IgD-negative memory B cell (primary cell): ENCODE results near the gene TMEM132D. TPM values are rescaled to one million over a fixed set of nuclear protein-coding genes. Genes with fewer than 3 reads are reported as not detected.

Experiments used
- H3K27ac Mint-ChIP-seq, 3 donors: one replicate each; pipeline ENCODE4 v1.8.0; 2020 to 2022; ENCODE audit warnings: mild to moderate bottlenecking in 3 of 3, mixed read lengths in 3 of 3, moderate library complexity in 1 of 3
- H3K27me3 Mint-ChIP-seq: one replicate; pipeline ENCODE4 v1.8.0; 2021; ENCODE audit warnings: mixed read lengths
- H3K36me3 Mint-ChIP-seq: one replicate; pipeline ENCODE4 v1.8.0; 2020; ENCODE audit warnings: mild to moderate bottlenecking, mixed read lengths
- H3K4me1 Mint-ChIP-seq, 3 donors: one replicate each; pipeline ENCODE4 v1.8.0; 2020 to 2022; ENCODE audit warnings: mixed read lengths in 3 of 3, mild to moderate bottlenecking in 1 of 3
- H3K4me3 Mint-ChIP-seq, 4 donors: one replicate each; pipeline ENCODE4 v1.8.0; 2020 to 2022; ENCODE audit warnings: mild to moderate bottlenecking in 4 of 4, mixed read lengths in 4 of 4, moderate library complexity in 3 of 4
- H3K9me3 Mint-ChIP-seq, 3 donors: one replicate each; pipeline ENCODE4 v1.8.0; 2020 to 2021; ENCODE audit warnings: mixed read lengths in 3 of 3, mild to moderate bottlenecking in 1 of 3
- polyA plus RNA-seq: library from polyadenylated mRNA; unstranded; fragments of 300-500 nt; fragmentation: Illumina TruSeq; gene quantifications from one replicate; pipeline ENCODE4 v1.2.3, GENCODE V29; 2021

Gene TMEM132D
- polyA plus RNA-seq, 1 donor from 2014 or later, result not detected

GRCh38 chr12:129696405-129696804 is 207.4 kb downstream of the TMEM132D start:
- Mint-ChIP-seq H3K4me1 (no peaks in the 10 kb centered on the region), H3K36me3 (no peaks in the 10 kb centered on the region), H3K9me3 (peaks cover 0 to 11% (median 4%) of the 10 kb centered on the region in 3 donors), H3K4me3 (no peak overlapping the region), H3K27ac (no peak overlapping the region), H3K27me3 (no peaks in the 10 kb centered on the region)

GRCh38 chr12:129693731-129694130 is 210.1 kb downstream of the TMEM132D start:
- Mint-ChIP-seq H3K9me3 (peaks cover 0 to 11% (median 4%) of the 10 kb centered on the region in 3 donors), H3K27me3 (no peaks in the 10 kb centered on the region), H3K27ac (no peak overlapping the region), H3K4me1 (no peaks in the 10 kb centered on the region), H3K4me3 (peak overlapping the region in 1 of 4 donors; percentile 1), H3K36me3 (no peaks in the 10 kb centered on the region)

DNA sequence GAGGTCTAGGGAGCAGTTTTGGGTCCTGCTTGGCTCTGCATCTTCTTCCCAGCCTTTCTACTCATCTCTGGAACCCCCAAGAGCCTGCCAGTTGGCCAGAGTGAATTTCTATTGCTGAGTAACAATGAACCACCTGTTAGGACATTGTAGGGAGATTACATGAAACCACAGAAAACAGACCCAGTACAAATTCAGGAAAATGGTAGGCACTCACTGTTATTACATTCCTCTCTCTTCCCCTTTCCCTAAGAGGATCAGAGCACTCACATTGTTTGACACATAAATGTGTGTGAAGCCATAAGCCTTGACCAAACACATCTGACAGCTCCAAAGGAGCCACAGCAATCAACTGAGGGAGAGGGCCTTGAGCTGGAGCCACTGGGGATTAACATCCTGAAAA is 216.1 kb downstream of the TMEM132D start:
- Mint-ChIP-seq H3K27me3 (no peaks in the 10 kb centered on the region), H3K36me3 (no peaks in the 10 kb centered on the region), H3K9me3 (peaks cover 4 to 14% (median 6%) of the 10 kb centered on the region in 3 donors), H3K27ac (no peak overlapping the region), H3K4me3 (no peak overlapping the region), H3K4me1 (no peaks in the 10 kb centered on the region)

GRCh38 chr12:129681830-129682229 is 222.0 kb downstream of the TMEM132D start:
- H3K27me3 Mint-ChIP-seq, result no peaks in the 10 kb centered on the region
- H3K9me3 Mint-ChIP-seq, result peaks cover 4 to 18% (median 8%) of the 10 kb centered on the region in 3 donors
- H3K4me3 Mint-ChIP-seq, result no peak overlapping the region
- no peaks in the 10 kb centered on the region for H3K4me1 Mint-ChIP-seq
- no peak overlapping the region for H3K27ac Mint-ChIP-seq
- no peaks in the 10 kb centered on the region for H3K36me3 Mint-ChIP-seq

DNA sequence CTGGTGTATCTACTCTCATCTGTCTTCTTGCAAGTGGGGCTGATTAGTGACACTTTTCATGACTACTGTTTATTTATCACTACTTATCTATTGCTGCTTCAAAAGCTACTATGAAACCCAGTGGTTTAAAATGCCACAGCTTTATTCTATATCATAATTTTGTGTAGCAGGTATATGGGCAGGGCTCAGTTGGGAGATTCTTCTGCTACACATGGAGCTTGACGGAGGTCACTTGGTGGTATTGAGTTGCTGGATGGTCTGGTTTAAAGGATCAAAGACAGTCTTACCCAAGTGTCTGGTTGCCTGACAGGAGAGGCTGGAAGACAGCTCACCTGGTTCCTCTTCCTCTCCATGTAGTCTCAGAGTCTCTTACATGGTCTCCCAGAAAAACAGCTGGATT is 222.7 kb downstream of the TMEM132D start:
- Mint-ChIP-seq H3K36me3 (no peaks in the 10 kb centered on the region), H3K27ac (no peak overlapping the region), H3K4me1 (no peaks in the 10 kb centered on the region), H3K4me3 (no peak overlapping the region), H3K27me3 (no peaks in the 10 kb centered on the region), H3K9me3 (peaks cover 4 to 21% (median 9%) of the 10 kb centered on the region in 3 donors)

DNA sequence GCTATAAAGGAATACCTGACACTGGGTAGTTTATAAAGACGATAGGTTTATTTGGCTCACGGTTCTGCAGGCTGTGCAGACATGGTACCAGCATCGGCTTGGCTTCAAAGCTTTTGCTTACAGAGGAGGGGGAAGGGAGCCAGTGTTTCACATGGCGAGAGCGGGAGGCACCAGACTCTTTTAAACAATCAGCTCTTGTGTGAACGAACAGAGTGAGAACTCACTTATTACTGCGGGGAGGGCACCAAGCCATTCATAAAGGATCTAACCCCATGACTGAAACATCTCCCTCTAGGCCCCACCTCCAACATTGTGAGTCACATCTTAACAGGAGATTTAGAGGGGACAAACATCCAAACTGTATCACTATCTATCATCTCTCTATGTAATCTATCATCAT is 227.4 kb downstream of the TMEM132D start:
- H3K27me3 Mint-ChIP-seq, result no peaks in the 10 kb centered on the region
- H3K27ac Mint-ChIP-seq, result no peak overlapping the region
- H3K9me3 Mint-ChIP-seq, result peaks cover 0 to 7% (median 6%) of the 10 kb centered on the region in 3 donors
- H3K4me1 Mint-ChIP-seq, result no peaks in the 10 kb centered on the region
- H3K36me3 Mint-ChIP-seq, result no peaks in the 10 kb centered on the region
- no peak overlapping the region for H3K4me3 Mint-ChIP-seq

DNA sequence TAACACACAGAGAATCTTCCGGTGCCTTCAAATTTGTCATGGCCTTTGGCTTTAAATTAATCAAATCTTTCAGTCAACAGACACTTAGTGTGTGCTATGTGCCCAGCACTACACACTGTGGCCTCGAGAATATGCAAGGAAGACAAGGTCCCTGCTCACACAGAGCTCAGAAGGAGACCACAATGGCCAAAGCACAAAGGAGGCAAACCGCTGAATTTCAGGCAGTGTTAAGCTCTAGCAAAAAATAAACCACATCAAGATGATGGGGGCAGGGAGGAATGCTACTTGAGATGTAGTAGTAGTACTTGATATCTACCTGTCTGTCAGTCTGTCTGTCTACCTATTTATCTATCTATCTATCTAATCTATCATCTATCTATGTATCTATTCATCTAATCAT is 227.9 kb downstream of the TMEM132D start:
- peaks cover 0 to 10% (median 7%) of the 10 kb centered on the region in 3 donors for H3K9me3 Mint-ChIP-seq
- H3K4me3 Mint-ChIP-seq, result no peak overlapping the region

DNA sequence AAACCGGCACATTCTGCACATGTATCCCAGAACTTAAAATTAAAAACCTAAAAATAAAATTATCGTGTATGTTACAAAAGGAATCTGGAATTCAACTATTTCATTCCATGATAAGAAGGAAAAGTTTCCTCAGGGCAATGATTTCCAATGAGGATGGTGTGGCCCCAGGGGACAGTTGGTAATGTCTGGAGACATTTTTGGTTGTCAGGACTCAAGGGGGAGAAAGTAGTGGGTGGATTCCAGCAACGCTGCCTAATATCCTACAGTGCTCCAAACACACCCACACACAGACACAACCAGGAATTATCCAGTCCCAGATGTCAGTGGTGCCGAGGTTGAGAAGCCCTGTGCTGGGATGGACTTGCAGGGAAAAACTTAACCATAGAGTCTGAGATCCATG is 228.3 kb downstream of the TMEM132D start:
- Mint-ChIP-seq H3K4me1 (no peaks in the 10 kb centered on the region), H3K36me3 (no peaks in the 10 kb centered on the region), H3K27ac (no peak overlapping the region), H3K4me3 (no peak overlapping the region), H3K9me3 (peaks cover 0 to 8% (median 8%) of the 10 kb centered on the region in 3 donors), H3K27me3 (no peaks in the 10 kb centered on the region)

More for the DNA sequence above, 227.9 kb downstream of the TMEM132D start:
- Mint-ChIP-seq H3K27ac (no peak overlapping the region), H3K27me3 (no peaks in the 10 kb centered on the region), H3K4me1 (no peaks in the 10 kb centered on the region), H3K36me3 (no peaks in the 10 kb centered on the region)

DNA sequence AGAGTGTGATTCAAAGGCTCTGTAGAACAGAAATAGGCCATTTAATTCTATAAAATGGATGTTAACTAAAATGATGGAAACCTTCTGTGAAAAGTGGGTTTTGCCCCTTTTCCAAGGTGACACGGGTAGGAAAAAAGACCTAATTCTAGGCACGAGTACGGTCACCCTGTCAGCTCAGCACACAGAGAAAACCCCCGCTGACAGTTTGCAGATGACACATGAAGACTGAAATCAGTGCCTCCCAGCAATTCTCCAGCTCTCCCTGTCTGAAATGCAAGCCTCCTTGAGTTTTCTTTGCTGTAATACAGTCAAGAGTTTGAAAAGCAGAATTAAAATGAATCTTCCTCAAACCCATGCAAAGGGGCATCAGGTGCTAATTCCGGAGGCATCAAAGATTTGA is 230.0 kb downstream of the TMEM132D start:
- no peak overlapping the region for H3K27ac Mint-ChIP-seq
- no peaks in the 10 kb centered on the region for H3K27me3 Mint-ChIP-seq
- H3K4me1 Mint-ChIP-seq, result no peaks in the 10 kb centered on the region
- no peaks in the 10 kb centered on the region for H3K36me3 Mint-ChIP-seq
- peaks cover 0 to 11% (median 6%) of the 10 kb centered on the region in 3 donors for H3K9me3 Mint-ChIP-seq
- H3K4me3 Mint-ChIP-seq, result no peak overlapping the region

- Mint-ChIP-seq H3K4me3 (no peak overlapping the region), H3K36me3 (no peaks in the 10 kb centered on the region), H3K4me1 (no peaks in the 10 kb centered on the region), H3K27ac (no peak overlapping the region), H3K9me3 (peaks cover 0 to 12% (median 6%) of the 10 kb centered on the region in 3 donors), H3K27me3 (no peaks in the 10 kb centered on the region)
Measured at GRCh38 chr12:129672110-129672509, 231.7 kb downstream of the TMEM132D start.

DNA sequence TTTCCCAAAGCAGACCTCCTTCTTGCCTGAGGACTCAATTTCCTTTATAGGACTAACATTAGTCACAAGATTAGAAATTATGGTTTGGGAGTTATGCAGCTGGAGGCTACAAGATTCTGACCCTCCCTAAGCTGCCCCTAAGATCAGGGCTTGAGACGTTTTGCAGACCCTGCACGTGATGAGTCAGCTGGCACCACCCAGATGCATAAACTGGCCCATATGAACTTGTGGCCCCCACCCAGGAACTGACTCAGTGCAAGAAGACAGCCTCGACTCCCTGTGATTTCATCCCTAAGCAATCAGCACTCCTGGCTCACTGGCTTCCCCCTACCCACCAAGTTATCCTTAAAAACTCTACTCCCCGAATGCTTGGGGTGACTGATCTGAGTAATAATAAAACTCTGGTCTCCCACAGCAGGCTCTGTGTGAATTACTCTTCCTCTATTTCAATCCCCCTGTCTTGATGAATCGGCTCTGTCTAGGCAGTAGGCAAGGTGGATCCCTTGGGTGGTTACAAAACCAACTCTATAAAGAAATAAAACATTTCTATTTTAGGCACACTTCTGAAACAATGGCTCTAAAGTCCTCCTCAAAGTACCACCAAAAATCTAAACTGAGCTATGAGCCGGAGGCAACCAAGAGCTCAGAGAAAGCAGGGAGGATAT is 233.4 kb downstream of the TMEM132D start:
- no peaks in the 10 kb centered on the region for H3K27me3 Mint-ChIP-seq
- no peaks in the 10 kb centered on the region for H3K4me1 Mint-ChIP-seq
- peaks cover 2 to 11% (median 3%) of the 10 kb centered on the region in 3 donors for H3K9me3 Mint-ChIP-seq
- no peak overlapping the region for H3K27ac Mint-ChIP-seq
- H3K36me3 Mint-ChIP-seq, result no peaks in the 10 kb centered on the region
- no peak overlapping the region for H3K4me3 Mint-ChIP-seq

DNA sequence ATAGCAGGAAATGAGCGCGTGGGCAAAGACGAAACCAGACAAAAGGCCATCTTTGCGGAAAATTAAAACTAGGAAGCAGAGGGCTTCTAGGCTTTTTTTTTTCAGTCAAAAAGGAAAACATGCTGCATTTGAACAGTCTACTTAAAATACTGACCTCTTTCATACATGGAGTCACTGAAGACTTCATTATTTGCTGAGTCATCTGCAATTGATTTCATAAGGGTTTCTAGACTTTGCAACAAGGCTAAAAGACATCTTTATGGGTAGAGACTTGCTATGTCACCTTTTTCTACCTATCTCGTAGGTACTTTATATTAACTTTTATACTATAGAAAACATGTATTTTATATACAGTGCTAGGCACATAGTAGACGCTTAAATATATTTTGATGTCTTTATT is 238.4 kb downstream of the TMEM132D start:
- Mint-ChIP-seq H3K4me1 (no peaks in the 10 kb centered on the region), H3K36me3 (no peaks in the 10 kb centered on the region), H3K4me3 (no peak overlapping the region), H3K27me3 (no peaks in the 10 kb centered on the region), H3K27ac (no peak overlapping the region), H3K9me3 (peaks cover 0 to 5% (median 2%) of the 10 kb centered on the region in 3 donors)

DNA sequence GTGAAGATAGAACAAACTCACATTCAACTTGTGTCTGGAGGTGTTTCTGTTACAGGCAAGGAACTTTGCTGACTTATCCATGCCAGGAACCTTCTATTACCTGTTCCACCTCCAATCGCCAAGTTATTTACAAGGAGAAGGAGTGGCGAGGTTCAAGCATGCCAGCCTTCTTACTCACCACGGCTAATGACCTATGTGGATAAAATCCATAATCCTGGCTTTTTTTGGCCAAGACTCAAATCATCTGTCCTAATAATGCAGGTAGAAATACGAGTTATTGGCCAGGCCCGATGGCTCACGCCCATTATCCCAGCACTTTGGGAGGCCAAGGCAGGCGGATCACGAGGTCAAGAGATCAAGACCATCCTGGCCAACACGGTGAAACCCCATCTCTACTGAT is 241.6 kb downstream of the TMEM132D start:
- Mint-ChIP-seq H3K36me3 (no peaks in the 10 kb centered on the region), H3K27ac (no peak overlapping the region), H3K4me3 (no peak overlapping the region), H3K4me1 (no peaks in the 10 kb centered on the region), H3K9me3 (peaks cover 0 to 5% (median 2%) of the 10 kb centered on the region in 3 donors), H3K27me3 (no peaks in the 10 kb centered on the region)

- no peaks in the 10 kb centered on the region for H3K27me3 Mint-ChIP-seq
- peaks cover 0 to 5% (median 0%) of the 10 kb centered on the region in 3 donors for H3K9me3 Mint-ChIP-seq
- H3K4me1 Mint-ChIP-seq, result no peaks in the 10 kb centered on the region
- peak overlapping the region in 1 of 3 donors; percentile 53 for H3K27ac Mint-ChIP-seq
- no peaks in the 10 kb centered on the region for H3K36me3 Mint-ChIP-seq
- no peak overlapping the region for H3K4me3 Mint-ChIP-seq
Measured at GRCh38 chr12:129660946-129661345, 242.9 kb downstream of the TMEM132D start.

DNA sequence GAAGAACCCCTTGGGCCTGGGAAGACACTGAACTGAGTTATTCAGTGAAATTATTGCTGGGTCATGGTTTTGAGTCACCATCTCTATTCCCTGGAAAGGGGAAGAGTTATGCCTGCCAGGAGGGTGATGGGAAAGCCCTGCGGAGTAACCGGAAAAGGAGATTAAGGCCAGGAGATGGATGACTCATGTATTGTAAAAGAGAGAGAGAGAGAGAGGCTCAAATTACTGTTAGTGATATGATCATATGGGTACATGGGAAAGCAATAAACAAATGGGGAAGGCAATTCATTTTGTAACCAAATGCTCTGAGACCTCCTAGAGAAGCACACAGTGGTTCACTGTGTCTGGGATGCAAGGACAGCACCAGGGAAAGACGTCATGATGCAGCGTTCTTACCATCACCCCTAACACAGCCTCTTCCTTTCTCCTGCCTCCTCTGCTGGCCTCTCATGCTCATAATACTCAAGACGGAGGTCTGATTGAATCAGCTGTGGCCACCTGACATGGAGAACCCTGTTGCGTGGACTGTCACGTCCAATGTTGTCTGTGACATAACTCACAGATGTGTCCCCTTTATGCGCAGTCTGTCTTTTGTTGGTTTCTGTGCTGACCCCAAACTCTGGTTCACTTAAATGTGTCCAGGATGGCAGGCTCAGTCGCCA is 243.7 kb downstream of the TMEM132D start:
- Mint-ChIP-seq H3K4me3 (no peak overlapping the region), H3K27ac (no peak overlapping the region), H3K36me3 (no peaks in the 10 kb centered on the region), H3K27me3 (no peaks in the 10 kb centered on the region), H3K9me3 (peaks cover 0 to 5% (median 0%) of the 10 kb centered on the region in 3 donors), H3K4me1 (no peaks in the 10 kb centered on the region)

DNA sequence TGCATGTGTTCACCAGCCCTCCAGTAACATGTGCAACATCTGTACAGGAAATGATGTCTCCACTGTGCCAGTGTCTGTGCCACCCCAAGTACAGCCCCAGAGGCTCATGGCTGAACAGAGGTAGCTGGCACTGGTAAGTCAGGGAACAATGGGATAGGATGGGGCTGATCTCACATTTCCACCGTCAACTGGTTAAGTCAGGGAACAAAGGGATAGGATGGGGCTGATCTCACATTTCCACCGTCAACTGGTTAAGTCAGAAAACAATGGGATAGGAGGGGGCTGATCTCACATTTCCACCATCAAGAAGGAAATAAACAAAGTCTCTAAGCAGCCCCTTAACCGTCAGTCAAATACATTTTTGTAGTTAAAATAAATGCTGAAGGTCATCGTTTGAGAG is 246.6 kb downstream of the TMEM132D start:
- H3K27me3 Mint-ChIP-seq, result no peaks in the 10 kb centered on the region
- no peak overlapping the region for H3K4me3 Mint-ChIP-seq
- no peak overlapping the region for H3K27ac Mint-ChIP-seq
- H3K36me3 Mint-ChIP-seq, result no peaks in the 10 kb centered on the region
- no peaks in the 10 kb centered on the region for H3K4me1 Mint-ChIP-seq
- peaks cover 2 to 15% (median 2%) of the 10 kb centered on the region in 3 donors for H3K9me3 Mint-ChIP-seq
